Measurements from ENCODE around the gene COL6A2. TPM values are rescaled to one million over a fixed set of nuclear protein-coding genes. Genes with fewer than 3 reads are reported as not detected.

The COL6A2 gene
- total RNA-seq, 1 donor from 2014 or later: 114 TPM

DNA sequence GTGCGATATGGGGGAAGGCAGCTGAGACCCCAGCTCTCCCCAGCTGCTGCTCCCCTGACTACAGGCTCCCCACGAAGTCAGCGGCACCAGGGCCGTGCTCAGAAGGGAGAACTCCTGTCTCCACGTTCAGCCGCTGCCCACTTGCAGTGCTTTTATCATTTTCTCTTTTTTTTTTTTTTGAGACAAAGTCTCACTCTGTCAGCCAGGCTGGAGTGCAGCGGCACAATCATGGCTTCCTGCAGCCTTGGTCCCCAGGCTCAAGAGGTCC is 58.4 kb downstream of the COL6A2 start:
- H3K4me3 Mint-ChIP-seq: no peak overlapping the region
- TF ChIP-seq CTCF (conservative IDR thresholded peaks at IDR 0.05): no peak
- H3K4me1 Mint-ChIP-seq (ENCODE audit: unreplicated experiment): no peaks in the 10 kb centered on the region
- no peaks in the 10 kb centered on the region for H3K36me3 Mint-ChIP-seq
- H3K27ac Mint-ChIP-seq: no peak overlapping the region
- no peaks in the 10 kb centered on the region for H3K27me3 Mint-ChIP-seq
- DNase-seq (ENCODE audit: extremely low spot score, unreplicated experiment): no peak
- no peaks in the 10 kb centered on the region for H3K9me3 Mint-ChIP-seq

GRCh38 chr21:46156678-46157077 is 58.8 kb downstream of the COL6A2 start:
- no peak for TF ChIP-seq CTCF (conservative IDR thresholded peaks at IDR 0.05)
- Mint-ChIP-seq H3K4me1 (ENCODE audit: unreplicated experiment) (no peaks in the 10 kb centered on the region), H3K27ac (no peak overlapping the region), H3K9me3 (no peaks in the 10 kb centered on the region), H3K27me3 (no peaks in the 10 kb centered on the region), H3K4me3 (no peak overlapping the region), H3K36me3 (no peaks in the 10 kb centered on the region)
- DNase-seq (ENCODE audit: extremely low spot score, unreplicated experiment): no peak

GRCh38 chr21:46157396-46157986 is 59.6 kb downstream of the COL6A2 start:
- no peaks in the 10 kb centered on the region for H3K4me1 Mint-ChIP-seq (ENCODE audit: unreplicated experiment)
- no peak for DNase-seq (ENCODE audit: extremely low spot score, unreplicated experiment)
- no peak overlapping the region for H3K27ac Mint-ChIP-seq
- H3K9me3 Mint-ChIP-seq: no peaks in the 10 kb centered on the region
- H3K27me3 Mint-ChIP-seq: no peaks in the 10 kb centered on the region
- TF ChIP-seq CTCF (conservative IDR thresholded peaks at IDR 0.05): no peak
- H3K36me3 Mint-ChIP-seq: no peaks in the 10 kb centered on the region
- H3K4me3 Mint-ChIP-seq: no peak overlapping the region

DNA sequence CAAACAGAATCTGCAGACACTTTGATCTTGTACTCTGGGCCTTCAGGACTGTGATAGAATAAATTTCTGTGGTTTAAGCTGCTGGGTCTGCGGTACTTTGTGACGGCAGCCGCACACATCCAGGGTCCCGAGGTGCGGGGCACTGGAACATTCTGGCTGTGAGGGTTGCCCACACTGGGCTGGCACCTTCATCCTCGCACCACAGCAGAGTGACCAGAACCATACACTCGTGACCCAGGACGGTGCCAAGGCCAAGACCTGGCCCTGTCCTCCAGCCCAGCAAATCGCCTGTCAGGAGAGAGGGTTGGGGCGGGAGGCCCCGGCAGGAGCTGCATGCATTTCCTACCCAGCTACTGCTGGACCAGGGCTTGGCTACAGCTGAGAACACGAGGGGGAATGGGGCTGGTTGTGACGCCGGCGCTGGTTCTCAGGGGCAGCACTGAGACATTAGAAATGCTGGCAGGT is 60.1 kb downstream of the COL6A2 start:
- Mint-ChIP-seq H3K36me3 (peaks cover 3% of the 10 kb centered on the region), H3K27ac (no peak overlapping the region), H3K9me3 (no peaks in the 10 kb centered on the region), H3K27me3 (no peaks in the 10 kb centered on the region), H3K4me1 (ENCODE audit: unreplicated experiment) (no peaks in the 10 kb centered on the region), H3K4me3 (no peak overlapping the region)
- no peak for TF ChIP-seq CTCF (conservative IDR thresholded peaks at IDR 0.05)
- DNase-seq (ENCODE audit: extremely low spot score, unreplicated experiment): no peak

DNA sequence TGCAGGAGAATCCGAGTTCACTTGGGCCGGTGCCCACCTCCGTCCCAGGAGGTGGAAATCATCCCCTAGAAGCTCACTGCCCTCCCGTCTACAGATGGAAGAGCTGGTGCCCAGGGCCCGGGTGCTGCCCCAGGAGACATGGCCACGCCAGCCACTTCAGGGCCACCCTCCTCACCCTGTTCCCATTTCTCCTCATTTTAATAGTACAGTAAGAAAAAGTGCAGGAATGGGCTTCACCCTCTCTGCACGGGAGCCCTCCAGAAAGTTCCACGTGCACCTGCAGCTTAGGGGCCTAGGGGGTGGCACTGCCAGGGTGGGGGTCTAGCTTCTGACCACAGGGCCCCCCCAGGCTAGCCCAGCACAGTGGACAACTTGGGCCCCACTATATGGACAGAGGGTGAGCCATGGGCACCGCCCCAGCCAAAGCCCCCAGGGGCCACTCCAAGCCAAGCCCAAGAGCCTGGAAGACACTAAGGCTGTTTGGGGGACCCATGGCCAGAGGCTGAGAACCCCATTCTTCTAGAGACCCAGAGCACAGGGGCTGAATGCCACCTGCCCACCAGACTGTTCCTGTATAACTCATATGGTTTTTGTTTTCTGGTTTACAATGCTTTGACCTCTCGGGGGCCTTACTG is 60.9 kb downstream of the COL6A2 start:
- Mint-ChIP-seq H3K27me3 (no peaks in the 10 kb centered on the region), H3K9me3 (no peaks in the 10 kb centered on the region), H3K4me3 (no peak overlapping the region), H3K27ac (no peak overlapping the region), H3K36me3 (peaks cover 10% of the 10 kb centered on the region), H3K4me1 (ENCODE audit: unreplicated experiment) (no peaks in the 10 kb centered on the region)
- no peak for TF ChIP-seq CTCF (conservative IDR thresholded peaks at IDR 0.05)
- DNase-seq (ENCODE audit: extremely low spot score, unreplicated experiment): no peak
